A673 (cell line): ENCODE results near the gene AJM1. TPM values are rescaled to one million over a fixed set of nuclear protein-coding genes. Genes with fewer than 3 reads are reported as not detected.

ENCODE experiments used
- BruUV-seq: library from RNA; stranded (reverse); fragments of 400-500 nt; replicated peaks from 2 replicates; lab custom pipeline; 2021; lab: Mats Ljungman, UMichigan
- CTCF ChIA-PET: fragments of 300-600 bp; sonication (Branson Sonifier 250); formaldehyde crosslinking; loops from one replicate; lab custom pipeline; 2022; ENCODE audit warnings: antibody characterized with exemption; lab: Charles Lee
- POLR2A ChIA-PET: fragments of 300-600 bp; sonication (Branson Sonifier 250); formaldehyde crosslinking; loops from one replicate; lab custom pipeline; 2022; ENCODE audit warnings: antibody characterized with exemption; ENCODE audit not compliant: low non-redundant PET; lab: Charles Lee
- DNase-seq: peaks from one replicate; pipeline ENCODE4 v3.0.0-alpha.2; 2015; ENCODE audit warnings: low spot score
- H3K27ac ChIP-seq: fragments of 200-600 bp; sonication (generic); 2 replicates; pipeline ENCODE4 v1.5.1; 2016; ENCODE audit warnings: mixed run types, low read depth, mild to moderate bottlenecking, mixed read lengths, antibody characterized with exemption, low read length; ENCODE audit not compliant: poor library complexity, severe bottlenecking
- H3K27me3 ChIP-seq: fragments of 200-600 bp; sonication (generic); replicated peaks from 2 replicates; pipeline ENCODE4 v1.6.1; 2017; ENCODE audit warnings: mixed run types, low read depth, mild to moderate bottlenecking, mixed read lengths, antibody characterized with exemption, low read length; ENCODE audit not compliant: insufficient read depth, poor library complexity
- H3K36me3 ChIP-seq: fragments of 200-600 bp; sonication (generic); 2 replicates; pipeline ENCODE4 v1.6.1; 2016; ENCODE audit warnings: mixed run types, mild to moderate bottlenecking, mixed read lengths, antibody characterized with exemption, low read length; ENCODE audit not compliant: insufficient read depth, poor library complexity, severe bottlenecking
- H3K4me1 ChIP-seq: fragments of 200-600 bp; sonication (generic); 2 replicates; pipeline ENCODE4 v1.6.1; 2017; ENCODE audit warnings: mixed run types, mild to moderate bottlenecking, mixed read lengths, antibody characterized with exemption, low read length; ENCODE audit not compliant: insufficient read depth, poor library complexity, severe bottlenecking
- H3K4me3 ChIP-seq: fragments of 200-600 bp; sonication (generic); 2 replicates; pipeline ENCODE4 v1.5.1; 2016; ENCODE audit warnings: low read depth, mixed run types, mild to moderate bottlenecking, mixed read lengths, low read length; ENCODE audit not compliant: poor library complexity, severe bottlenecking
- H3K9me3 ChIP-seq: fragments of 200-600 bp; sonication (generic); 2 replicates; pipeline ENCODE4 v1.6.1; 2016; ENCODE audit warnings: mixed run types, low read depth, mild to moderate bottlenecking, mixed read lengths, antibody characterized with exemption, low read length; ENCODE audit not compliant: poor library complexity, severe bottlenecking
- CTCF ChIP-seq: fragments of 300-800, 200-600 bp; sonication (generic); conservative IDR thresholded peaks from 2 replicates; pipeline ENCODE4 v1.5.1; 2017; ENCODE audit warnings: low read depth, mild to moderate bottlenecking, antibody characterized with exemption, low read length, moderate library complexity, mixed read lengths
- EZH2 ChIP-seq: fragments of 200-600 bp; sonication (generic); IDR thresholded peaks from 2 replicates; pipeline ENCODE4 v1.6.1; 2017; ENCODE audit warnings: borderline replicate concordance, low read depth, mild to moderate bottlenecking, mixed read lengths, antibody characterized with exemption, low read length; ENCODE audit not compliant: poor library complexity, severe bottlenecking
- intact Hi-C: fragments of 100-400 bp; cut with micrococcal nuclease; formaldehyde crosslinking; loops from one replicate; pipeline ENCODE4 v1.10.0; 2022; ENCODE audit not compliant: unreplicated experiment
- total RNA-seq: library from RNA; stranded (reverse); gene quantifications from 2 replicates; pipeline ENCODE4 v1.2.3, GENCODE V29; 2021

Gene AJM1
- total RNA-seq, 1 experiment from 2014 or later = 2.0 TPM

GRCh38 chr9:136855461-136856078, 13.3 kb downstream of the AJM1 start:
- TF ChIP-seq CTCF = no peak
- no peak for TF ChIP-seq EZH2
- ChIA-PET CTCF (no interaction called here), POLR2A (no interaction called here)
- H3K4me3 ChIP-seq = no peak overlapping the region
- H3K4me1 ChIP-seq = no peaks in the 10 kb centered on the region
- H3K9me3 ChIP-seq = no peaks in the 10 kb centered on the region
- no peak for DNase-seq
- H3K36me3 ChIP-seq = peaks cover 2% of the 10 kb centered on the region
- no peaks in the 10 kb centered on the region for H3K27me3 ChIP-seq
- no TSS peak for BruUV-seq
- H3K27ac ChIP-seq = no peak overlapping the region
- intact Hi-C loops = no loop called here

GRCh38 chr9:136856079-136856476, 13.8 kb downstream of the AJM1 start:
- H3K9me3 ChIP-seq = no peaks in the 10 kb centered on the region
- no peak for DNase-seq
- intact Hi-C loops = no loop called here
- H3K36me3 ChIP-seq = peaks cover 7% of the 10 kb centered on the region
- H3K4me3 ChIP-seq = no peak overlapping the region
- BruUV-seq = no TSS peak
- POLR2A ChIA-PET = interaction anchor here (0.5 kb wide), 1 partner anchor 9 kb away, joined by 8 read pairs; no protein-coding TSS in a partner anchor
- TF ChIP-seq CTCF (no peak), EZH2 (no peak)
- H3K27me3 ChIP-seq = no peaks in the 10 kb centered on the region
- CTCF ChIA-PET = no interaction called here
- H3K27ac ChIP-seq = no peak overlapping the region
- H3K4me1 ChIP-seq = no peaks in the 10 kb centered on the region

- TF ChIP-seq EZH2 (no peak), CTCF (0 out of 2 replicates have a peak, but pooled peaks have one; percentile 12)
- Histone ChIP-seq H3K9me3 (no peaks in the 10 kb centered on the region), H3K27ac (no peak overlapping the region), H3K4me1 (no peaks in the 10 kb centered on the region), H3K4me3 (no peak overlapping the region), H3K36me3 (peaks cover 10% of the 10 kb centered on the region), H3K27me3 (no peaks in the 10 kb centered on the region)
- POLR2A ChIA-PET = interaction anchor here (0.5 to 0.6 kb wide), 2 partner anchors 9 to 18 kb away, joined by 5 to 8 read pairs; no protein-coding TSS in a partner anchor
- no TSS peak for BruUV-seq
- DNase-seq = no peak
- CTCF ChIA-PET = no interaction called here
- intact Hi-C loops = no loop called here
Measured at GRCh38 chr9:136856541-136857141, 14.4 kb downstream of the AJM1 start.
